ENCODE results near the gene EVL. TPM values are rescaled to one million over a fixed set of nuclear protein-coding genes. Genes with fewer than 3 reads are reported as not detected.

Gene EVL
- total RNA-seq, 4 donors from 2014 or later, result 42.6 to 94.6 (median 59.8) TPM

GRCh38 chr14:100149851-100150611 is 84.8 kb downstream of the EVL start:
- H3K4me3 ChIP-seq, result no peak overlapping the region
- TF ChIP-seq CTCF (IDR thresholded peaks at IDR 0.05) (no peak), EP300 (IDR thresholded peaks at IDR 0.05) (no peak)
- H3K36me3 ChIP-seq, result peaks cover 0 to 3% (median 0%) of the 10 kb centered on the region in 3 donors
- H3K27ac ChIP-seq, result no peak overlapping the region
- H3K27me3 ChIP-seq, result peaks cover 0 to 9% of the 10 kb centered on the region in 2 donors
- H3K9me3 ChIP-seq, result peaks cover 0 to 11% (median 0%) of the 10 kb centered on the region in 4 donors
- peaks cover 0 to 11% (median 4%) of the 10 kb centered on the region in 4 donors for H3K4me1 ChIP-seq
- WGBS, 2 donors, result 41 to 45% methylated on average over 7 to 12 of the region's 21 CpGs
- DNase-seq (ENCODE audit: low spot score in 2 of 2), result no peak

DNA sequence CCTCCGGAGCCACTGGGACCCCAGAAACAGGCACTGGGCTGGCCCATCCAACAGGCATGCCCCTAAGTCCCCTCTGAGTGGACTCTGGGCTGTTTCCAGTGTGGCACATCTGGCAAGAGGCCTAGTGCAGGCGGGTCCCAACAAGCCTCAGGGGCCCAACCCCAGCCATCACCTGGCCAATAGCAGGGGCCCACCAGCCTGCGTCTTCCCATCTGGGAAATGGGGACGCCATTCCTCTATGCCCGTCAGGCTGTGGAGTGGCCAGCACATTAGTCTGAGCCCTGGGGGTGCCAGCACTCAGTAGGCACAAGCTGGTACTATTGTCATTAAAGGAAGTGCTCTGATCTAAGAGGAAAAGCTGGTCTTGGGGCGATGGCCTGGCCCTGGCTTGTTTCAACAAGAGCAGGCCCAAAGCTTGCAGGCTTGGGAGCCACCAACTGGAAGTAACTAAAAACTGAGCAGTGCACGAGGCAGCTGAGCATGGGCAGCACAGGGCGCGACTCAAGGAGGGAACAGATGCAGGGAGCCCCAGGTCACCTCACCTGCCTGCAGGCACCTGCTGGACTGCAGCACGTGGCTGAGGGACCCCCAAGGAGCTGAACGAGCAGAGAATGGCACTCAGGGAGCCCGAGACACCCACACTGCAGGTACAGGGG is 85.8 kb downstream of the EVL start:
- peaks cover 0 to 11% (median 4%) of the 10 kb centered on the region in 4 donors for H3K4me1 ChIP-seq

GRCh38 chr14:100152091-100152490 is 86.9 kb downstream of the EVL start:
- Histone ChIP-seq H3K36me3 (no peaks in the 10 kb centered on the region), H3K27me3 (peaks cover 0 to 9% of the 10 kb centered on the region in 2 donors), H3K4me3 (no peak overlapping the region), H3K9me3 (peaks cover 0 to 15% (median 0%) of the 10 kb centered on the region in 4 donors), H3K27ac (no peak overlapping the region), H3K4me1 (peaks cover 0 to 13% (median 4%) of the 10 kb centered on the region in 4 donors)
- WGBS, 2 donors, result 87 to 93% methylated on average over 10 of the region's 10 CpGs
- TF ChIP-seq EP300 (IDR thresholded peaks at IDR 0.05), result no peak
- TF ChIP-seq CTCF (IDR thresholded peaks at IDR 0.05), result no peak
- no peak for TF ChIP-seq POLR2A (IDR thresholded peaks at IDR 0.05)
- no peak for DNase-seq (ENCODE audit: low spot score in 2 of 2)

More for the DNA sequence above, 85.8 kb downstream of the EVL start:
- Histone ChIP-seq H3K27ac (peak overlapping the region in 1 of 4 donors; percentile 31), H3K4me3 (no peak overlapping the region), H3K9me3 (peaks cover 0 to 15% (median 0%) of the 10 kb centered on the region in 4 donors), H3K27me3 (peaks cover 0 to 9% of the 10 kb centered on the region in 2 donors), H3K36me3 (no peaks in the 10 kb centered on the region)
- TF ChIP-seq EP300 (IDR thresholded peaks at IDR 0.05) (no peak), CTCF (IDR thresholded peaks at IDR 0.05) (no peak), POLR2A (IDR thresholded peaks at IDR 0.05) (no peak)
- whole genome bisulfite sequencing, 2 donors, result 72 to 78% methylated on average over 10 to 11 of the region's 12 CpGs
- no peak for DNase-seq (ENCODE audit: low spot score in 2 of 2)

GRCh38 chr14:100153560-100153959 is 88.3 kb downstream of the EVL start:
- H3K9me3 ChIP-seq, result peaks cover 0 to 15% (median 0%) of the 10 kb centered on the region in 4 donors
- WGBS, 2 donors, result 90% methylated on average over 5 of the region's 6 CpGs
- no peak overlapping the region for H3K4me3 ChIP-seq
- DNase-seq (ENCODE audit: low spot score in 2 of 2), result no peak
- no peak overlapping the region for H3K27ac ChIP-seq
- TF ChIP-seq POLR2A (IDR thresholded peaks at IDR 0.05) (no peak), CTCF (IDR thresholded peaks at IDR 0.05) (no peak), EP300 (IDR thresholded peaks at IDR 0.05) (no peak)
- H3K4me1 ChIP-seq, result peaks cover 0 to 15% (median 7%) of the 10 kb centered on the region in 4 donors
- H3K36me3 ChIP-seq, result no peaks in the 10 kb centered on the region
- peaks cover 0 to 22% of the 10 kb centered on the region in 2 donors for H3K27me3 ChIP-seq
